ENCODE results near the gene SLC30A10. TPM values are rescaled to one million over a fixed set of nuclear protein-coding genes. Genes with fewer than 3 reads are reported as not detected.

SLC30A10 gene
- total RNA-seq, 1 experiment from 2014 or later = 0.26 TPM

GRCh38 chr1:219885680-219886079 is 42.7 kb downstream of the SLC30A10 start:
- Mint-ChIP-seq H3K4me3 (no peak overlapping the region), H3K4me1 (peaks cover 8% of the 10 kb centered on the region), H3K27me3 (ENCODE audit: low read depth) (no peaks in the 10 kb centered on the region), H3K36me3 (peaks cover 8% of the 10 kb centered on the region), H3K27ac (no peak overlapping the region; the same call in 1 of the 2 replicates), H3K9me3 (peaks cover 22% of the 10 kb centered on the region)
- no peak for ATAC-seq
- CTCF ChIA-PET = no interaction called here
- POLR2A ChIA-PET = no interaction called here
- TF ChIP-seq, protein P1, sequence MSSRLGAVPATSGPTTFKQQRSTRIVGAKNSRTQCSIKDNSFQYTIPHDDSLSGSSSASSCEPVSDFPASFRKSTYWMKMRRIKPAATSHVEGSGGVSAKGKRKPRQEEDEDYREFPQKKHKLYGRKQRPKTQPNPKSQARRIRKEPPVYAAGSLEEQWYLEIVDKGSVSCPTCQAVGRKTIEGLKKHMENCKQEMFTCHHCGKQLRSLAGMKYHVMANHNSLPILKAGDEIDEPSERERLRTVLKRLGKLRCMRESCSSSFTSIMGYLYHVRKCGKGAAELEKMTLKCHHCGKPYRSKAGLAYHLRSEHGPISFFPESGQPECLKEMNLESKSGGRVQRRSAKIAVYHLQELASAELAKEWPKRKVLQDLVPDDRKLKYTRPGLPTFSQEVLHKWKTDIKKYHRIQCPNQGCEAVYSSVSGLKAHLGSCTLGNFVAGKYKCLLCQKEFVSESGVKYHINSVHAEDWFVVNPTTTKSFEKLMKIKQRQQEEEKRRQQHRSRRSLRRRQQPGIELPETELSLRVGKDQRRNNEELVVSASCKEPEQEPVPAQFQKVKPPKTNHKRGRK (CRISPR knock-in tag; IDR thresholded peaks at IDR 0.05; ENCODE audit: borderline replicate concordance) = no peak
- TF ChIP-seq, protein P2, sequence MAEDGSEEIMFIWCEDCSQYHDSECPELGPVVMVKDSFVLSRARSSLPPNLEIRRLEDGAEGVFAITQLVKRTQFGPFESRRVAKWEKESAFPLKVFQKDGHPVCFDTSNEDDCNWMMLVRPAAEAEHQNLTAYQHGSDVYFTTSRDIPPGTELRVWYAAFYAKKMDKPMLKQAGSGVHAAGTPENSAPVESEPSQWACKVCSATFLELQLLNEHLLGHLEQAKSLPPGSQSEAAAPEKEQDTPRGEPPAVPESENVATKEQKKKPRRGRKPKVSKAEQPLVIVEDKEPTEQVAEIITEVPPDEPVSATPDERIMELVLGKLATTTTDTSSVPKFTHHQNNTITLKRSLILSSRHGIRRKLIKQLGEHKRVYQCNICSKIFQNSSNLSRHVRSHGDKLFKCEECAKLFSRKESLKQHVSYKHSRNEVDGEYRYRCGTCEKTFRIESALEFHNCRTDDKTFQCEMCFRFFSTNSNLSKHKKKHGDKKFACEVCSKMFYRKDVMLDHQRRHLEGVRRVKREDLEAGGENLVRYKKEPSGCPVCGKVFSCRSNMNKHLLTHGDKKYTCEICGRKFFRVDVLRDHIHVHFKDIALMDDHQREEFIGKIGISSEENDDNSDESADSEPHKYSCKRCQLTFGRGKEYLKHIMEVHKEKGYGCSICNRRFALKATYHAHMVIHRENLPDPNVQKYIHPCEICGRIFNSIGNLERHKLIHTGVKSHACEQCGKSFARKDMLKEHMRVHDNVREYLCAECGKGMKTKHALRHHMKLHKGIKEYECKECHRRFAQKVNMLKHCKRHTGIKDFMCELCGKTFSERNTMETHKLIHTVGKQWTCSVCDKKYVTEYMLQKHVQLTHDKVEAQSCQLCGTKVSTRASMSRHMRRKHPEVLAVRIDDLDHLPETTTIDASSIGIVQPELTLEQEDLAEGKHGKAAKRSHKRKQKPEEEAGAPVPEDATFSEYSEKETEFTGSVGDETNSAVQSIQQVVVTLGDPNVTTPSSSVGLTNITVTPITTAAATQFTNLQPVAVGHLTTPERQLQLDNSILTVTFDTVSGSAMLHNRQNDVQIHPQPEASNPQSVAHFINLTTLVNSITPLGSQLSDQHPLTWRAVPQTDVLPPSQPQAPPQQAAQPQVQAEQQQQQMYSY (CRISPR knock-in tag; IDR thresholded peaks at IDR 0.05) = no peak
- TF ChIP-seq AR (CRISPR knock-in tag; IDR thresholded peaks at IDR 0.05) = no peak
- TF ChIP-seq ERG (CRISPR knock-in tag; IDR thresholded peaks at IDR 0.05) = no peak
- TF ChIP-seq CBFB (CRISPR knock-in tag; IDR thresholded peaks at IDR 0.05; ENCODE audit: low read depth) = no peak
- no peak for TF ChIP-seq STAT6 (CRISPR knock-in tag; conservative IDR thresholded peaks at IDR 0.05; ENCODE audit: low read depth)
- TF ChIP-seq, protein P3, sequence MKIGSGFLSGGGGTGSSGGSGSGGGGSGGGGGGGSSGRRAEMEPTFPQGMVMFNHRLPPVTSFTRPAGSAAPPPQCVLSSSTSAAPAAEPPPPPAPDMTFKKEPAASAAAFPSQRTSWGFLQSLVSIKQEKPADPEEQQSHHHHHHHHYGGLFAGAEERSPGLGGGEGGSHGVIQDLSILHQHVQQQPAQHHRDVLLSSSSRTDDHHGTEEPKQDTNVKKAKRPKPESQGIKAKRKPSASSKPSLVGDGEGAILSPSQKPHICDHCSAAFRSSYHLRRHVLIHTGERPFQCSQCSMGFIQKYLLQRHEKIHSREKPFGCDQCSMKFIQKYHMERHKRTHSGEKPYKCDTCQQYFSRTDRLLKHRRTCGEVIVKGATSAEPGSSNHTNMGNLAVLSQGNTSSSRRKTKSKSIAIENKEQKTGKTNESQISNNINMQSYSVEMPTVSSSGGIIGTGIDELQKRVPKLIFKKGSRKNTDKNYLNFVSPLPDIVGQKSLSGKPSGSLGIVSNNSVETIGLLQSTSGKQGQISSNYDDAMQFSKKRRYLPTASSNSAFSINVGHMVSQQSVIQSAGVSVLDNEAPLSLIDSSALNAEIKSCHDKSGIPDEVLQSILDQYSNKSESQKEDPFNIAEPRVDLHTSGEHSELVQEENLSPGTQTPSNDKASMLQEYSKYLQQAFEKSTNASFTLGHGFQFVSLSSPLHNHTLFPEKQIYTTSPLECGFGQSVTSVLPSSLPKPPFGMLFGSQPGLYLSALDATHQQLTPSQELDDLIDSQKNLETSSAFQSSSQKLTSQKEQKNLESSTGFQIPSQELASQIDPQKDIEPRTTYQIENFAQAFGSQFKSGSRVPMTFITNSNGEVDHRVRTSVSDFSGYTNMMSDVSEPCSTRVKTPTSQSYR (CRISPR knock-in tag; IDR thresholded peaks at IDR 0.05) = no peak
- no peak for DNase-seq (ENCODE audit: low spot score)

Measured in WTC11 (cell line).